SU-DHL-6 (cell line): ENCODE measurements around the gene ANKS1A.

Experiments
- CTCF ChIP-seq: fragments of 200-600 bp; sonication (generic); IDR thresholded peaks from one replicate; pipeline ENCODE4 v1.5.1; 2017; ENCODE audit warnings: antibody characterized with exemption, mild to moderate bottlenecking, low read length, moderate library complexity; ENCODE audit not compliant: insufficient read depth, poor library complexity, severe bottlenecking
- EZH2phosphoT487 ChIP-seq: fragments of 200-600 bp; sonication (generic), shearing (Covaris generic); conservative IDR thresholded peaks from 2 replicates; pipeline ENCODE4 v1.6.1; 2018; ENCODE audit warnings: mild to moderate bottlenecking, antibody characterized with exemption, low read length, moderate library complexity, mixed read lengths

DNA sequence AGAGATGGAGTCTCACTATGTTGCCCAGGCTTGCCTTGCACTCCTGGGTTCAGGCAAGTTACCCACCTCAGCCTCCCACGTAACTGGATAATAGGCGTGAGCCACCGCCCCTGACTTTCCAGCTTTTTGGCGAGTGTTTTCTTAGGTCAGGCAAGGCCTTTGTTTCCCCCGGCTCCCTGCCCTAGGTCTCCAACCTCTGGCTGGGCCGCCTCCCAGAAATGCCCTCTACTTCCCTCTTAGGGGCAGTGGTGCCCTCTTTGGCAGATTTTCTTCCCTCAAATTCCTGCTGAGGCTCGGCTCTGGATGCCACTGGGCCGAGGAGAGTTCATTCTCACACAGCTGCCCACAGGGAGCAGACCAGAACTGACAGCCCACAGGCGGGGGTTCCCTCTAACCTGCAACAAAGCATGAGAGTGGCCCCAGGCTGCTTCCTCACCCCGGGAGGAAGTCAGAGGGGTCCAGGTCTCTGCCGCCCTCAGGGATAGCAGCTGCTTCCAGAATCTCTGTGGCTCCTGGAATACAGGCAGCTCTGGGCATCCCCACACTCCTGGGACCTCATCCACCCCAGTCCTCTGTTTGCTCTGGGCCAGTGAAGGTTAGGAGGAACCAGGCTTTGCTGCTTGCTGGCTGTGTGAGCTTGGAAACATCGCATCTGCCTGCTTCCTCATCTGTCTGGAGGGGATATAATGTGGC lies 195.6 kb downstream of the ANKS1A start:
- TF ChIP-seq CTCF (no peak), EZH2phosphoT487 (no peak)
